ENCODE results near the gene PRG3. TPM values are rescaled to one million over a fixed set of nuclear protein-coding genes. Genes with fewer than 3 reads are reported as not detected.

PRG3 gene
- total RNA-seq, 2 experiments from 2014 or later = not detected

- ChIA-PET POLR2A (interaction anchor here (0.6 to 0.7 kb wide), 2 partner anchors 14 to 24 kb away, joined by 4 read pairs; partner anchors contain the start of gene SSRP1), CTCF (interaction anchor here (0.7 to 1.9 kb wide), 14 partner anchors 10 to 574 kb away, joined by 3 to 5 read pairs (median 4); no protein-coding TSS in a partner anchor)
Observed at GRCh38 chr11:57349491-57350274, 31.3 kb downstream of the PRG3 start.

- ChIA-PET CTCF (interaction anchor here (0.7 to 1.9 kb wide), 8 partner anchors 11 to 145 kb away, joined by 3 to 5 read pairs (median 4); no protein-coding TSS in a partner anchor), POLR2A (no interaction called here)
Observed at GRCh38 chr11:57348636-57349313, 32.2 kb downstream of the PRG3 start.

- ChIA-PET CTCF (interaction anchor here (1.0 to 1.9 kb wide), 3 partner anchors 89 to 145 kb away, joined by 3 to 4 read pairs (median 3); no protein-coding TSS in a partner anchor), POLR2A (no interaction called here)
Observed at GRCh38 chr11:57348052-57348451, 32.9 kb downstream of the PRG3 start.

GRCh38 chr11:57347336-57347735 lies 33.6 kb downstream of the PRG3 start:
- ChIA-PET POLR2A (interaction anchor here (0.6 kb wide), 1 partner anchor 23 kb away, joined by 3 read pairs; no protein-coding TSS in a partner anchor), CTCF (interaction anchor here (1.0 to 2.3 kb wide), 6 partner anchors 80 to 297 kb away, joined by 3 to 6 read pairs (median 4); partner anchors contain the start of gene SLC43A3)

- POLR2A ChIA-PET = no interaction called here
Observed at GRCh38 chr11:57345555-57346211, 35.3 kb downstream of the PRG3 start.

GRCh38 chr11:57344826-57345225 lies 36.1 kb downstream of the PRG3 start:
- POLR2A ChIA-PET = no interaction called here
- CTCF ChIA-PET = interaction anchor here (1.2 to 2.6 kb wide), 4 partner anchors 17 to 189 kb away, joined by 3 to 8 read pairs (median 4); no protein-coding TSS in a partner anchor

More at GRCh38 chr11:57345555-57346211, 35.3 kb downstream of the PRG3 start:
- CTCF ChIA-PET = interaction anchor here (0.5 to 2.6 kb wide), 22 partner anchors 9 to 1148 kb away, joined by 3 to 8 read pairs (median 4); partner anchors contain the start of genes RTN4RL2 and SLC43A3

GRCh38 chr11:57343825-57344224 lies 37.1 kb downstream of the PRG3 start:
- CTCF ChIA-PET = interaction anchor here (0.8 kb wide), 1 partner anchor 114 kb away, joined by 3 read pairs; no protein-coding TSS in a partner anchor
- POLR2A ChIA-PET = no interaction called here

- POLR2A ChIA-PET = interaction anchor here (0.6 kb wide), 1 partner anchor 390 kb away, joined by 8 read pairs; no protein-coding TSS in a partner anchor
- CTCF ChIA-PET = no interaction called here
Observed at GRCh38 chr11:57342702-57343101, 38.2 kb downstream of the PRG3 start.

GRCh38 chr11:57341250-57341808 lies 39.6 kb downstream of the PRG3 start:
- CTCF ChIA-PET = interaction anchor here (0.6 to 1.3 kb wide), 2 partner anchors 15 to 141 kb away, joined by 3 read pairs; no protein-coding TSS in a partner anchor
- POLR2A ChIA-PET = no interaction called here

GRCh38 chr11:57340039-57340615 lies 40.8 kb downstream of the PRG3 start:
- CTCF ChIA-PET = interaction anchor here (0.7 kb wide), 1 partner anchor 9 kb away, joined by 3 read pairs; no protein-coding TSS in a partner anchor
- POLR2A ChIA-PET = no interaction called here

- CTCF ChIA-PET = no interaction called here
- POLR2A ChIA-PET = no interaction called here
Observed at GRCh38 chr11:57339328-57339727, 41.6 kb downstream of the PRG3 start.

GRCh38 chr11:57338142-57338541 lies 42.8 kb downstream of the PRG3 start, which contains the start of gene P2RX3:
P2RX3 (plus strand) TSS chr11:57338352; CDS start chr11:57338551, 199 bp downstream.
- POLR2A ChIA-PET = no interaction called here

GRCh38 chr11:57336856-57337255 lies 44.1 kb downstream of the PRG3 start:
- POLR2A ChIA-PET = interaction anchor here (0.6 to 2.0 kb wide), 2 partner anchors 11 to 15 kb away, joined by 3 to 19 read pairs; partner anchors contain the start of gene TNKS1BP1

More at GRCh38 chr11:57338142-57338541, 42.8 kb downstream of the PRG3 start, which contains the start of gene P2RX3:
- CTCF ChIA-PET = interaction anchor here (1.5 kb wide), 1 partner anchor 120 kb away, joined by 7 read pairs; no protein-coding TSS in a partner anchor

GRCh38 chr11:57336111-57336666 lies 44.8 kb downstream of the PRG3 start:
- ChIA-PET POLR2A (interaction anchor here (0.6 to 2.0 kb wide), 4 partner anchors 10 to 232 kb away, joined by 3 to 19 read pairs (median 4); partner anchors contain the start of genes TNKS1BP1 and UBE2L6), CTCF (interaction anchor here (0.8 to 1.0 kb wide), 2 partner anchors 10 to 191 kb away, joined by 3 to 4 read pairs; no protein-coding TSS in a partner anchor)

More at GRCh38 chr11:57336856-57337255, 44.1 kb downstream of the PRG3 start:
- CTCF ChIA-PET = interaction anchor here (0.6 to 1.0 kb wide), 3 partner anchors 9 to 191 kb away, joined by 3 to 4 read pairs (median 3); no protein-coding TSS in a partner anchor

GRCh38 chr11:57335343-57336110 lies 45.4 kb downstream of the PRG3 start, which contains the start of gene SSRP1:
SSRP1 (minus strand) TSS chr11:57335892; CDS start chr11:57335121, 771 bp downstream.
- ChIA-PET POLR2A (interaction anchor here (0.6 to 2.0 kb wide), 5 partner anchors 10 to 406 kb away, joined by 3 to 19 read pairs (median 4); partner anchors contain the start of genes SELENOH, TNKS1BP1 and UBE2L6), CTCF (interaction anchor here (0.9 to 1.7 kb wide), 6 partner anchors 10 to 158 kb away, joined by 3 to 6 read pairs (median 4); partner anchors contain the start of gene TNKS1BP1)

- ChIA-PET POLR2A (interaction anchor here (1.1 to 2.0 kb wide), 4 partner anchors 9 to 406 kb away, joined by 3 to 19 read pairs (median 4); partner anchors contain the start of genes SELENOH, TNKS1BP1 and UBE2L6), CTCF (interaction anchor here (0.9 to 1.7 kb wide), 6 partner anchors 10 to 158 kb away, joined by 3 to 6 read pairs (median 4); partner anchors contain the start of gene TNKS1BP1)
Observed at GRCh38 chr11:57335023-57335342, 46.0 kb downstream of the PRG3 start.

Data from activated CD8-positive, alpha-beta memory T cell treated with anti-CD3 and anti-CD28 coated beads for 36 hours (primary cell).